HG03103 (cell line): Measurements from ENCODE around the gene PDIA2.
A peak's percentile ranks its signal among the peaks of the same experiment; 100 is the strongest.
"Not testable (repeated sequence)": the region's sequence is repeated elsewhere in the genome, so short reads cannot be mapped to it uniquely, and the experiment has no call there.

Experiments used
- ATAC-seq: cut with Tn5 transposase; IDR thresholded peaks from one replicate; pipeline ENCODE4 v1.9.1; 2021; ENCODE audit warnings: low read depth; ENCODE audit not compliant: unreplicated experiment

The PDIA2 gene

GRCh38 chr16:283033-283805, at the start of gene PDIA2:
PDIA2 (plus strand) TSS chr16:283164; CDS start chr16:283170, 6 bp downstream.
- no peak for ATAC-seq

GRCh38 chr16:234468-235305, 48.3 kb upstream of the PDIA2 start, which contains the start of gene FAM234A:
FAM234A (plus strand) TSS chr16:234821; CDS start chr16:254414, 19,593 bp downstream.
- ATAC-seq, result peak; percentile 71

- ATAC-seq, result no peak
Observed at GRCh38 chr16:239948-240277, 43.1 kb upstream of the PDIA2 start.

GRCh38 chr16:240559-240958, 42.4 kb upstream of the PDIA2 start:
- no peak for ATAC-seq

GRCh38 chr16:242281-242680, 40.7 kb upstream of the PDIA2 start:
- no peak for ATAC-seq

GRCh38 chr16:243348-243747, 39.6 kb upstream of the PDIA2 start:
- no peak for ATAC-seq

GRCh38 chr16:245105-245504, 37.9 kb upstream of the PDIA2 start:
- no peak for ATAC-seq

- ATAC-seq, result no peak
Observed at GRCh38 chr16:247027-247426, 35.9 kb upstream of the PDIA2 start.

GRCh38 chr16:249431-249830, 33.5 kb upstream of the PDIA2 start:
- no peak for ATAC-seq

GRCh38 chr16:252366-253337, 30.3 kb upstream of the PDIA2 start:
- no peak for ATAC-seq

GRCh38 chr16:253833-254232, 29.1 kb upstream of the PDIA2 start:
- no peak for ATAC-seq

- ATAC-seq, result no peak
Observed at GRCh38 chr16:254461-254860, 28.5 kb upstream of the PDIA2 start.

- no peak for ATAC-seq
Observed at GRCh38 chr16:255183-255582, 27.8 kb upstream of the PDIA2 start.

- ATAC-seq, result not testable (repeated sequence)
Observed at GRCh38 chr16:258091-258490, 24.9 kb upstream of the PDIA2 start.

GRCh38 chr16:259226-259625, 23.7 kb upstream of the PDIA2 start:
- ATAC-seq, result no peak

- ATAC-seq, result no peak
Observed at GRCh38 chr16:259814-260253, 23.1 kb upstream of the PDIA2 start.

GRCh38 chr16:260326-260725, 22.6 kb upstream of the PDIA2 start:
- no peak for ATAC-seq

- ATAC-seq, result no peak
Observed at GRCh38 chr16:261031-261691, 21.8 kb upstream of the PDIA2 start.

- ATAC-seq, result no peak
Observed at GRCh38 chr16:262121-262745, 20.7 kb upstream of the PDIA2 start.
